ENCODE results near the gene KANSL1.

GRCh38 chr17:46184696-46185095 lies 8.5 kb downstream of the KANSL1 start:
- no peak for TF ChIP-seq REST (IDR thresholded peaks at IDR 0.05; ENCODE audit: insufficient read depth in 1 of 2, low read depth in 2 of 2, low read length in 2 of 2)
- TF ChIP-seq POLR2AphosphoS5 (IDR thresholded peaks at IDR 0.05; ENCODE audit: low read depth, low read length) = no peak
